HG03442 (cell line): ENCODE measurements around the gene LONP2.

Experiments used
- ATAC-seq: cut with Tn5 transposase; IDR thresholded peaks from one replicate; pipeline ENCODE4 v1.9.1; 2021; ENCODE audit warnings: mild to moderate bottlenecking, moderate library complexity; ENCODE audit not compliant: unreplicated experiment

The LONP2 gene

GRCh38 chr16:48244080-48244862, at the start of gene LONP2:
TSS of gene LONP2 (plus strand) at chr16:48244300. CDS start at chr16:48244389, 89 bp downstream.
- peak; percentile 96 for ATAC-seq

GRCh38 chr16:48194828-48195556, 49.1 kb upstream of the LONP2 start:
- no peak for ATAC-seq

GRCh38 chr16:48197294-48197693, 46.8 kb upstream of the LONP2 start:
- no peak for ATAC-seq

GRCh38 chr16:48201515-48202201, 42.4 kb upstream of the LONP2 start:
- no peak for ATAC-seq

GRCh38 chr16:48203974-48204824, 39.9 kb upstream of the LONP2 start:
- ATAC-seq = no peak

- ATAC-seq = no peak
Measured at GRCh38 chr16:48204825-48205151, 39.3 kb upstream of the LONP2 start.

GRCh38 chr16:48206594-48207242, 37.4 kb upstream of the LONP2 start:
- ATAC-seq = peak; percentile 43

GRCh38 chr16:48210747-48211146, 33.4 kb upstream of the LONP2 start:
- ATAC-seq = no peak

- no peak for ATAC-seq
Measured at GRCh38 chr16:48212033-48212432, 32.1 kb upstream of the LONP2 start.

- ATAC-seq = no peak
Measured at GRCh38 chr16:48215738-48216137, 28.4 kb upstream of the LONP2 start.

- no peak for ATAC-seq
Measured at GRCh38 chr16:48217708-48218107, 26.4 kb upstream of the LONP2 start.

GRCh38 chr16:48218473-48218872, 25.6 kb upstream of the LONP2 start:
- no peak for ATAC-seq

GRCh38 chr16:48220891-48221290, 23.2 kb upstream of the LONP2 start:
- ATAC-seq = no peak

- ATAC-seq = no peak
Measured at GRCh38 chr16:48223490-48223889, 20.6 kb upstream of the LONP2 start.

- ATAC-seq = no peak
Measured at GRCh38 chr16:48225456-48225855, 18.6 kb upstream of the LONP2 start.

GRCh38 chr16:48231727-48232492, 12.2 kb upstream of the LONP2 start:
- peak; percentile 66 for ATAC-seq

- peak; percentile 19 for ATAC-seq
Measured at GRCh38 chr16:48232493-48233040, 11.5 kb upstream of the LONP2 start.

GRCh38 chr16:48234630-48235029, 9.5 kb upstream of the LONP2 start:
- ATAC-seq = no peak

GRCh38 chr16:48235058-48235555, 9.0 kb upstream of the LONP2 start:
- no peak for ATAC-seq
